Astrocyte of the cerebellum (primary cell): ENCODE results near the gene SLC7A11.

Source experiments
- DNase-seq: peaks from one replicate; pipeline ENCODE4 v3.0.0-alpha.2; 2011; ENCODE audit warnings: low read depth
- H3K4me3 ChIP-seq: 2 replicates; pipeline ENCODE4 v1.5.1; 2011; ENCODE audit warnings: mild to moderate bottlenecking, low read depth, low read length, moderate library complexity
- CTCF ChIP-seq: IDR thresholded peaks from 2 replicates; pipeline ENCODE4 v1.5.1; 2012; ENCODE audit warnings: low read length, low read depth, moderate library complexity, mild to moderate bottlenecking; ENCODE audit errors: missing control alignments
- in situ Hi-C: cut with HindIII; loops from 2 replicates; pipeline ENCODE4 v1.10.0; 2017; ENCODE audit warnings: low sequenced_read_pairs

The SLC7A11 gene

GRCh38 chr4:138174981-138175794 lies 67.0 kb downstream of the SLC7A11 start:
- in situ Hi-C loops = no loop called here
- H3K4me3 ChIP-seq = no peak overlapping the region

GRCh38 chr4:138164208-138164607 lies 77.9 kb downstream of the SLC7A11 start:
- in situ Hi-C loops = no loop called here
- no peak for DNase-seq
- no peak for TF ChIP-seq CTCF
- H3K4me3 ChIP-seq = no peak overlapping the region

More at GRCh38 chr4:138174981-138175794, 67.0 kb downstream of the SLC7A11 start:
- DNase-seq = no peak
- no peak for TF ChIP-seq CTCF

- in situ Hi-C loops = no loop called here
- no peak for TF ChIP-seq CTCF
- DNase-seq = no peak
- H3K4me3 ChIP-seq = no peak overlapping the region
Observed at GRCh38 chr4:138163171-138163570, 79.0 kb downstream of the SLC7A11 start.

- H3K4me3 ChIP-seq = no peak overlapping the region
- DNase-seq = no peak
- no peak for TF ChIP-seq CTCF
- in situ Hi-C loops = no loop called here
Observed at GRCh38 chr4:138162259-138162658, 79.9 kb downstream of the SLC7A11 start.

- no peak for DNase-seq
- in situ Hi-C loops = no loop called here
- no peak overlapping the region for H3K4me3 ChIP-seq
- TF ChIP-seq CTCF = no peak
Observed at GRCh38 chr4:138161351-138161750, 80.8 kb downstream of the SLC7A11 start.

- DNase-seq = peak; percentile 29
- in situ Hi-C loops = no loop called here
Observed at GRCh38 chr4:138158746-138159297, 83.3 kb downstream of the SLC7A11 start.

More at GRCh38 chr4:138158746-138159297, 83.3 kb downstream of the SLC7A11 start:
- no peak overlapping the region for H3K4me3 ChIP-seq
- no peak for TF ChIP-seq CTCF
